ENCODE results near the gene INO80B.

INO80B gene

GRCh38 chr2:74493546-74493945 is 38.7 kb downstream of the INO80B start:
- H3K4me3 ChIP-seq (ENCODE audit: low read length) = no peak overlapping the region
- TF ChIP-seq ZNF274 (IDR thresholded peaks at IDR 0.05; ENCODE audit: low read depth, low read length) = no peak

DNA sequence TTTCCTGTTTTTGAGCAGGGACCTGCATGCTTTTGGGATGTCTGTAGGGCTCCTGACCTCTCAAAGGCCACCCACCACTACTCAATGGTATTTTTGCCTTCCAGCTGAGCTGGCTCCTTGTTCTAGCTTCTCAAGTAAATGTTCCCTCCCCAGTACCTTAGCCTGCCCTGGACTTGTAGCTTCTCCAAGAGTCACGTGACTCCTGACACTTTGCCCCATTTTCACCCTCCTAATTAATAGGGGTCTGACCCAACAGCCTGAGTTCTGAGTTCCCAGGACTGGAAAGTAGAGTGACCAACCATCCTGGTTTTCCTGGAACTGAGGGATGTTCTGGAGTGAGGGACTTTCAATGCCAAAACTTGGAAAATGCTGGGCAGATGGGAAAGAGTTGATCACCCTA is 40.6 kb downstream of the INO80B start:
- H3K4me3 ChIP-seq (ENCODE audit: low read length) = no peak overlapping the region
- TF ChIP-seq ZNF274 (IDR thresholded peaks at IDR 0.05; ENCODE audit: low read depth, low read length) = no peak

- H3K4me3 ChIP-seq (ENCODE audit: low read length) = no peak overlapping the region; the same call in 1 of the 2 replicates
- no peak for TF ChIP-seq ZNF274 (IDR thresholded peaks at IDR 0.05; ENCODE audit: low read depth, low read length)
Measured at GRCh38 chr2:74496997-74497776, 42.3 kb downstream of the INO80B start.

DNA sequence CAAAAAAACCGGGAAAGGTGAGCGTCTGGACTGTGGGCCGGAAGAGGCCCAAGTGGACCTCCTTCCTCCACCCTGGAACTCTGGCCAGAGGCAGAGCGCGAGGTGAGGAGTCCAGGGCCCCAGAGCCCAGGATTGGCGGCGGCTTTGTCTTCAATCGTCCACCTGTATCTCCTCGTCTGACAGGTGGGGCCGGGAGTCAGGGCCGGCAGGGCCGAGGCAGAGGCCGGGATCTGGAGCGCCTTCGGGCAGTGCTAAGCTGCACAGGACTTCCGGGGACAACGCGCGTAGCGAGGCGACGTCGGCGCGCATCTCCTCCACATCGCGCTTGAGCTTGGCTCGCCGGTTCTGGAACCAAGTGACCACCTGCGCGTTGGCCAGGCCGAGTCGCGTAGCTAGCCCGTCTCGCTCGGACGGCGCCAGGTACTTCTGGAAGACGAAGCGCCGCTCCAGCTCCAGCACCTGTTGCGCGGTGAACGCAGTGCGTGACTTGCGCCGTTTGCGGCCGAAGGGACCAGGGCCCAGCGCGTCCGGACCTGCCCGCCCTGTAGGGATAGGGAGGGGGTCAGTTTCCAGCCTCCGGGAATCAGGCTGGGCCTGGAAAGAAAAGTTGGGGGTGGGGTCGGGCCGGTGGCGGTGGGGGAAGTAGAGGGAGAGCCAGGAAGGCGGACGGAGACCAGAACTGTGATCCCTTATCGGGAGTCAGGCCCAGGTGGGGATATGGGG is 43.1 kb downstream of the INO80B start:
- peak overlapping the region; percentile 28; the same call in 1 of the 2 replicates for H3K4me3 ChIP-seq (ENCODE audit: low read length)
- TF ChIP-seq ZNF274 (IDR thresholded peaks at IDR 0.05; ENCODE audit: low read depth, low read length) = no peak

DNA sequence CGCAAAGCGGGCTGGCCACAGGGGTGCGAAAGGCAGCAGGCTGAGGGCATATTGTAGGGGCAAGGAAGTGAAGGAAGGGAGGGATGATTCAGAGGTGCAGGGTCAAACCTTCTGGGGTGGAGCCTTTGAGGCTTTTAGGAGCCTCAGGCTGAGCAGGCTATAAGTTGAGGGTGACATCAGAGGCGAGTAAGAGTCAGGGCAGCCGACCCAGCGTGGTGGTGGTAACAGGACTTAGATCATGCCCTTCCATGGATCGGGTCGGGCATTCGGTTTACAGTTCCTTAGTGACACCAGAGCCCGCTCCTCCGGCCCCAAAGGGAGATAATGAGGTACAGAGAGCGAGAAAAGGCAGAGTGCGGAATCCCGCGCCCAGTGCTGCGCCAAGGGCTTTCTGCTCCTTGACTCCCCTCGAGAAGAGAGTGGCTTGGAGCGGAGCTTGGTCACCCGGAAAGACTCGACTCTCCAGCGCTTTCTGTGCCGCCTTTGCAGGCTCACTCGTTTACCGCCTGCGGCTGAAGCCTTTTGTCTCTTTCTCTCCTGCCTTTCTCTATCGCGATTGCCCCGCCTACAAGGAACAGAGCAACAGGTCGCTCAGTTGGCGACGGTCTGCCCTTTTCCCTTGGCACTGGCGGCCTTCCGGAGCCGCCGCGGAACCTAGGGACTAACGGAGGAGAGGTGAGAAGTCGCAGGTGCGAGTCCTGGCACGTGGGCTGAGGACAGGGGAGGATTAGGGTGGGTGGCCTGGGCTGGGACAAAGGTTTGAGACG is 43.8 kb downstream of the INO80B start:
- peak overlapping the region; percentile 28; the same call in 1 of the 2 replicates for H3K4me3 ChIP-seq (ENCODE audit: low read length)
- TF ChIP-seq ZNF274 (IDR thresholded peaks at IDR 0.05; ENCODE audit: low read depth, low read length) = no peak

DNA sequence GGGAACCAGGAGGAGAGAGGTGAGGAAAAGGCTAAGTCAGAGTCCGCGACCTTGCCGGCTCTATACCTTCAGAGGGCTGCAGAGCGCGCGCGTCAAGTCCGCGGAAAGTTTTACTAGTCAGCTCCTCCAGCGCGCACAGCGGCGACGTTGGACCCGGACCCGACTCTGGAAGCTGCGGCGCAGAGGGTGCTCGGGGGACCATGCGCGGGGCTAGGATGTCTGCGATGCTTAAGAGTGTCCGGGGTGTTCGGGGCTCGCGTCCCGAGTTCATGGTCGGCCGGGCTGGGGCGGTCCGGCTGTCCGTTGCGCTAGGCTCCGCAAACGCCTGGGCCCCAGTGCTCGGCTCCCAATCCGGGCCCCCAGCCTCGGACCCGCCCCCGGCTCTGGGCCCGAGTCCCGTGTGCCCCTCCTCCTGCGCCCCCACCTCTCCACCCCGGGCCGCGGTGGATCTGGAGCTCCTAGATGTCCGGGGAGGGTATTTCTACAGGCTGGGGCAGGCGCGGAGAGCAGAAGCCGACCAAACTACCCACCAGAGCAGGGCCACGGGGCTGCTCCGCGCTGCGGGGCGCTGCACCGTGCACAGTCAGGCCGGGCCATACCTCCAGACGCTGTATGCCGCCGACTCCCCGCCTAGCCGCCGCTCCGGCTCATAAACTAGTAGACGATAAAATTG is 44.5 kb downstream of the INO80B start, which contains the start of gene LBX2:
Gene LBX2 (minus strand): TSS at position 337 of the 673 bp plus-strand sequence. CDS start 66 bp downstream, at position 271.
- TF ChIP-seq ZNF274 (IDR thresholded peaks at IDR 0.05; ENCODE audit: low read depth, low read length) = no peak
- peak within 1 kb of the TSS; percentile 28; the same call in 1 of the 2 replicates for H3K4me3 ChIP-seq (ENCODE audit: low read length)

DNA sequence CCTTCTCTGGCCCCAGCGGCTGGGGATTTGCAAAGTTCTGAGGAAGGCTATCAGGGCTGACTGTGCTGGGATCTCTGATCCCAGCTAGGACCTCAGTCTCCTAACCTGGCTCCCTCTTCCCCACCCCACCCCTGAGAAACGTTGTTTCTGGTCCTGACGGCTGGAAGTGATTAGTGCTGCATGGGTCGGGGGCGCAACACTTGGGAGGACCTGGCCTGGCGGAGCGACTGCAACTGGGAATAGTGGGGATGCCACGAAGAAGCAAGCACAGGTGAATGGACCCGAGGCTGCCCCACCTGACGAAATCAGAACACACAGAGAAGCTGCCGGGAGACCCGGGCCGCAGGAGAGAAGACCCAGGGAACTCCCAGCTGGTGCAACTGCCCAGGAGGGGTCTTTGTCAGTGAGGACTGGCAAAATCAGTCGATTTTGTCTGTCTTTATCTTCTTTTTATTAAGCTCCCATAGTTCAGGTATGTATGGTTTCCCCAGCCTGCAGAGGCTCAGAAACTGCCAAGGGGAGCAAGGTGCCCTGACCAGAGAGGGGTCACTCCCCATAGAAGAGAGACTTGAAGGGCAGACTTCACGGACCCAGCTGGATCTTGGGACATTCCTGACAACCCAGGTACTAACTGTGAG is 45.2 kb downstream of the INO80B start:
- no peak for TF ChIP-seq ZNF274 (IDR thresholded peaks at IDR 0.05; ENCODE audit: low read depth, low read length)
- H3K4me3 ChIP-seq (ENCODE audit: low read length) = no peak overlapping the region

- H3K4me3 ChIP-seq (ENCODE audit: low read length) = no peak overlapping the region
Measured at GRCh38 chr2:74500578-74500946, 45.7 kb downstream of the INO80B start.

GRCh38 chr2:74501335-74502071 is 46.6 kb downstream of the INO80B start:
- H3K4me3 ChIP-seq (ENCODE audit: low read length) = no peak overlapping the region

More at GRCh38 chr2:74500578-74500946, 45.7 kb downstream of the INO80B start:
- no peak for TF ChIP-seq ZNF274 (IDR thresholded peaks at IDR 0.05; ENCODE audit: low read depth, low read length)

DNA sequence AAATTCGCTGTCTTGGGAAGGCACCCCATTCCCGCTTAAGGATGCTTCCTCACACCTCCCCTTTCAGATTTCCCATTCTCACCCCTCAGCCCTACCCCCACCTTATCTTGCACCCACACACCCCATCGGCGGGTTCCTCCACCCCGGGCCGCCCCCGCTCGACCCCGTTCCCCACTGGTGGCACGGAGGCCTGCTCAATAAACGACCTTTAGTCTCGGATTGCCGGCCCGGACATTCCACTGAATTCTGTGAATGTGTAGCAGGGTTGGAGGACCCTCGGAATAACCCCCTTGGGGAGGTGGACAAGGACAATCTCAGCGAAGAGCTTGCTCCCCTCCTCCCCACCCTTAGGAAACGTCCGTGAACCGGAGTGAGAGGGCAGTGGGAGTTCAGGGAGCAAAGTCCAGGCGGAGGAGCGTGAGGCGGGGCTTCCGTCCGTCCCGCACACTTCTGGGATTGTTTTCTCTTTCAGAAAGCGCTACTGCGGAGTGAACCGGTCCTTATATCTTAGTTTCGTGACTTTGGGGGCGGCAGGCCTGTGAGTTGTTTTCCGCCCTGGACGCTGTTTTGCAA is 47.3 kb downstream of the INO80B start:
- H3K4me3 ChIP-seq (ENCODE audit: low read length) = peak overlapping the region; percentile 60; the same call in 1 of the 2 replicates
- TF ChIP-seq ZNF274 (IDR thresholded peaks at IDR 0.05; ENCODE audit: low read depth, low read length) = no peak

More at GRCh38 chr2:74501335-74502071, 46.6 kb downstream of the INO80B start:
- no peak for TF ChIP-seq ZNF274 (IDR thresholded peaks at IDR 0.05; ENCODE audit: low read depth, low read length)

GRCh38 chr2:74502720-74503505 is 48.0 kb downstream of the INO80B start:
- peak overlapping the region; percentile 60; the same call in 1 of the 2 replicates for H3K4me3 ChIP-seq (ENCODE audit: low read length)
- TF ChIP-seq ZNF274 (IDR thresholded peaks at IDR 0.05; ENCODE audit: low read depth, low read length) = no peak

Measured in GM08714 (cell line).